K562 (cell line): ENCODE data around the gene CAMK2D. TPM values are rescaled to one million over a fixed set of nuclear protein-coding genes. Genes with fewer than 3 reads are reported as not detected.

Source experiments
- ATAC-seq: fragments of 200-7000 bp; cut with Tn5 transposase; 3 replicates; pipeline ENCODE4 v1.9.1; 2020; ENCODE audit warnings: moderate library complexity
- BruUV-seq: library from RNA; stranded (reverse); fragments of 400-500 nt; replicated peaks from 2 replicates; lab custom pipeline; 2021; lab: Mats Ljungman, UMichigan
- CTCF ChIA-PET: fragments of 300-600 bp; formaldehyde crosslinking; extraction: SDS; loops from one replicate; lab custom pipeline; 2021; ENCODE audit warnings: low intra/inter-chr PET ratio; lab: Yijun Ruan, JAX
- POLR2A ChIA-PET: fragments of 300-600, 350-650 bp; sonication (Branson Sonifier 250); formaldehyde crosslinking; extraction: SDS; loops from one replicate; lab custom pipeline; 2021; ENCODE audit warnings: antibody characterized with exemption, inconsistent platforms; lab: Yijun Ruan, JAX
- DNase-seq, 4 experiments: peaks; one replicate each; pipeline versions ENCODE4 v3.0.0 to v3.0.0-alpha.2; 2011 to 2018; ENCODE audit warnings: low spot score in 3 of 4, mixed read lengths in 3 of 4; ENCODE audit errors: extremely low read depth in 1 of 4
- FAIRE-seq: peaks from 2 replicates; lab custom pipeline; 2011; peaks lifted over from hg19 to GRCh38; lab: Jason Lieb, UNC
- H2AFZ ChIP-seq: 2 replicates; pipeline ENCODE4 v1.6.0; 2011; ENCODE audit warnings: low read depth, low read length, control low read depth, inconsistent platforms
- H3K27ac ChIP-seq: fragments of 200-600 bp; 3 replicates; pipeline ENCODE4 v1.8.0; 2011; ENCODE audit warnings: low read depth, mild to moderate bottlenecking, control low read depth, inconsistent platforms, low read length, moderate library complexity, mixed read lengths; ENCODE audit errors: extremely low read depth
- H3K27me3 ChIP-seq, 2 experiments: fragments of 300-600 bp in 1 of 2; 2 replicates in 1 of 2; 3 replicates in 1 of 2; pipeline versions ENCODE4 v1.6.0 to v1.8.0; 2011; ENCODE audit warnings: inconsistent platforms in 2 of 2, low read length in 2 of 2, mild to moderate bottlenecking in 1 of 2, mixed read lengths in 1 of 2, moderate library complexity in 1 of 2; ENCODE audit not compliant: control insufficient read depth in 2 of 2, insufficient read depth in 2 of 2
- H3K36me3 ChIP-seq: fragments of 300-600 bp; 3 replicates; pipeline ENCODE4 v1.8.0; 2011; ENCODE audit warnings: mild to moderate bottlenecking, low read length, inconsistent platforms; ENCODE audit not compliant: control insufficient read depth, insufficient read depth
- H3K4me1 ChIP-seq, 2 experiments: fragments of 200-600 bp in 1 of 2; replicated peaks in 1 of 2; 2 replicates in 1 of 2; 3 replicates in 1 of 2; pipeline versions ENCODE4 v1.5.1 to v1.8.0; 2011; ENCODE audit warnings: inconsistent platforms in 2 of 2, low read length in 2 of 2, mild to moderate bottlenecking in 1 of 2, mixed read lengths in 1 of 2, moderate library complexity in 1 of 2; ENCODE audit not compliant: control insufficient read depth in 2 of 2, insufficient read depth in 2 of 2
- H3K4me2 ChIP-seq: 2 replicates; pipeline ENCODE4 v1.6.1; 2011; ENCODE audit warnings: low read length, control low read depth, inconsistent platforms, mixed read lengths; ENCODE audit not compliant: insufficient read depth
- H3K4me3 ChIP-seq: fragments of 200-600 bp; sonication (generic), shearing (Covaris generic); 2 replicates; pipeline ENCODE4 v1.5.1; 2016; ENCODE audit warnings: control low read depth, inconsistent platforms
- H3K79me2 ChIP-seq: fragments of 200-600 bp; 3 replicates; pipeline ENCODE4 v1.8.0; 2011; ENCODE audit warnings: low read length, inconsistent platforms; ENCODE audit not compliant: control insufficient read depth, insufficient read depth
- H3K9ac ChIP-seq, 2 experiments: 2 replicates each; pipeline versions ENCODE4 v1.6.0 to v1.6.1; 2011; ENCODE audit warnings: low read depth in 2 of 2, low read length in 2 of 2, control low read depth in 1 of 2, inconsistent platforms in 1 of 2, mild to moderate bottlenecking in 1 of 2, mixed read lengths in 1 of 2; ENCODE audit not compliant: insufficient read depth in 1 of 2
- H3K9me1 ChIP-seq: one replicate; pipeline ENCODE4 v1.6.0; 2011; ENCODE audit warnings: inconsistent platforms, mild to moderate bottlenecking, low read length, moderate library complexity; ENCODE audit not compliant: control insufficient read depth, insufficient read depth
- H3K9me3 ChIP-seq: replicated peaks from 2 replicates; pipeline ENCODE4 v1.5.1; 2011; ENCODE audit warnings: low read depth, low read length, inconsistent platforms; ENCODE audit not compliant: control insufficient read depth, insufficient read depth
- H4K20me1 ChIP-seq: replicated peaks from 2 replicates; pipeline ENCODE4 v1.6.1; 2011; ENCODE audit warnings: low read length, inconsistent platforms, mixed read lengths; ENCODE audit not compliant: control insufficient read depth, insufficient read depth
- CBX2 ChIP-seq: fragments of 200-600 bp; sonication (generic); IDR thresholded peaks from one replicate; pipeline ENCODE4 v1.6.1; 2012; ENCODE audit warnings: mild to moderate bottlenecking, low read length, inconsistent platforms; ENCODE audit not compliant: insufficient read depth, poor library complexity, severe bottlenecking
- CCNT2 ChIP-seq: IDR thresholded peaks from 2 replicates; pipeline ENCODE4 v1.6.1; 2011; ENCODE audit warnings: borderline replicate concordance, low read depth, mild to moderate bottlenecking, moderate library complexity, mixed read lengths, low read length; ENCODE audit not compliant: insufficient read length; ENCODE audit errors: extremely low read depth
- LARP7 ChIP-seq: fragments of 450-650 bp; IDR thresholded peaks from 2 replicates; pipeline ENCODE4 v1.6.1; 2016
- MECOM ChIP-seq: fragments of 250-450 bp; sonication (Bioruptor Pico); IDR thresholded peaks from 2 replicates; pipeline ENCODE4 v1.8.0; 2022; ENCODE audit warnings: inconsistent platforms
- POLR2AphosphoS5 ChIP-seq: IDR thresholded peaks from 2 replicates; pipeline ENCODE4 v1.6.1; 2011; ENCODE audit warnings: mild to moderate bottlenecking, low read depth, low read length, moderate library complexity; ENCODE audit not compliant: control insufficient read depth, insufficient read depth
- RUNX1 ChIP-seq: sonication (generic); IDR thresholded peaks from 2 replicates; pipeline ENCODE4 v1.6.1; 2016; ENCODE audit warnings: antibody characterized with exemption, low read depth
- SAP30 ChIP-seq: fragments of 200-600 bp; sonication (generic); IDR thresholded peaks from 2 replicates; pipeline ENCODE4 v1.6.1; 2012; ENCODE audit warnings: borderline replicate concordance, low read depth, mild to moderate bottlenecking, moderate library complexity, low read length, control low read depth, inconsistent platforms; ENCODE audit not compliant: insufficient read depth, poor library complexity, severe bottlenecking
- SMARCA5 ChIP-seq: fragments of 450-650 bp; IDR thresholded peaks from 2 replicates; pipeline ENCODE4 v1.6.1; 2016
- ZNF124 ChIP-seq: sonication (generic); formaldehyde crosslinking; IDR thresholded peaks from 2 replicates; pipeline ENCODE4 v1.8.1; 2022; ENCODE audit warnings: missing genetic modification reagents
- WGBS: fragments of 100-300 bp; shearing (Covaris generic); methylation state at CpG from one replicate; pipeline ENCODE4 v1.1.6; 2016; ENCODE audit warnings: low coverage, mixed read lengths; ENCODE audit not compliant: insufficient coverage; ENCODE audit errors: missing lambda C conversion rate; 5-methylcytosine and 5-hydroxymethylcytosine counted together
- in situ Hi-C: fragments of 300-500 bp; cut with MboI; formaldehyde crosslinking; loops from 4 replicates; pipeline ENCODE4 v1.15.0; 2018; ENCODE audit warnings: inconsistent platforms, mixed read lengths
- intact Hi-C: fragments of 100-400 bp; cut with micrococcal nuclease; formaldehyde crosslinking; loops from 2 replicates; pipeline ENCODE4 v1.14.2; 2022
- polyA plus RNA-seq, 8 experiments: library from polyadenylated mRNA; depleted of rRNA in 4 of 8; stranded (reverse) in 5 of 8; unstranded in 3 of 8; fragments of >200 nt; fragmentation: Nextera tagmentation in 2 of 8; fragmentation: Illumina TruSeq in 1 of 8; extraction: Ambion mirVana in 2 of 8; extraction: Trizol in 1 of 8; gene quantifications; 2 replicates each; pipeline versions ENCODE4 v1.2.1 to v1.2.3, GENCODE V29; 2011 to 2014; ENCODE audit warnings: inconsistent platforms in 1 of 8, missing spikeins in 1 of 8
- total RNA-seq, 7 experiments: library from RNA; depleted of rRNA in 6 of 7; stranded (reverse); fragments of >200 nt in 6 of 7; fragmentation: Illumina TruSeq in 2 of 7; extraction: Trizol in 2 of 7; gene quantifications; 2 replicates each; pipeline versions ENCODE4 v1.2.1 to v1.2.3, GENCODE V29; 2011 to 2021; ENCODE audit warnings: low replicate concordance in 1 of 7

Gene CAMK2D
- total and polyA plus RNA-seq, 9 of the 15 experiments (the other 6 are each of a cell fraction or from before 2014, with no cell fraction given), result 0.01 to 0.33 (median 0.04) TPM; not detected in 2

- TF ChIP-seq LARP7, result no peak
- TF ChIP-seq SMARCA5, result no peak
- no peak for TF ChIP-seq MECOM
- no peak for TF ChIP-seq RUNX1
- TF ChIP-seq ZNF124 (CRISPR knock-in tag), result no peak
- TF ChIP-seq, all 486 proteins: peak for 0
Observed at GRCh38 chr4:113524096-113524495, 237.4 kb downstream of the CAMK2D start (continued).

- no peaks in the 10 kb centered on the region for H3K9me1 ChIP-seq
- WGBS, result 0% methylated on average over 2 of the region's 2 CpGs
- no peaks in the 10 kb centered on the region for H3K36me3 ChIP-seq
- intact Hi-C loops (no loop called here), in situ Hi-C loops (no loop called here)
- H3K27me3 ChIP-seq, result no peaks in the 10 kb centered on the region
- CTCF ChIA-PET, result no interaction called here
- DNase-seq, result no peak
- POLR2A ChIA-PET, result no interaction called here
- H3K4me2 ChIP-seq, result no peak overlapping the region
- BruUV-seq, result no TSS peak
- no peaks in the 10 kb centered on the region for H4K20me1 ChIP-seq
- TF ChIP-seq CCNT2, result no peak
- TF ChIP-seq SAP30, result no peak
- TF ChIP-seq CBX2, result no peak
- no peak for TF ChIP-seq POLR2AphosphoS5
- TF ChIP-seq, all 486 proteins: peak for 0
- Histone ChIP-seq H3K27ac (no peak overlapping the region), H3K4me1 (no peaks in the 10 kb centered on the region), H3K79me2 (no peaks in the 10 kb centered on the region), H3K9ac (no peak overlapping the region), H3K9me3 (no peaks in the 10 kb centered on the region), H3K4me3 (no peak overlapping the region), H2AFZ (no peak overlapping the region)
- FAIRE-seq (no peak), ATAC-seq (no peak)
Observed at GRCh38 chr4:113522433-113522832, 239.1 kb downstream of the CAMK2D start.
